ENCODE data around the gene FSCN2. TPM values are rescaled to one million over a fixed set of nuclear protein-coding genes. Genes with fewer than 3 reads are reported as not detected.

The FSCN2 gene
- total and polyA plus RNA-seq, 9 donors: 0.13 to 6.4 (median 3.0) TPM

GRCh38 chr17:81569986-81570514, 41.9 kb downstream of the FSCN2 start:
- Histone ChIP-seq H3K36me3 (no peaks in the 10 kb centered on the region), H3K27ac (no peak overlapping the region), H3K27me3 (no peaks in the 10 kb centered on the region), H3K4me1 (ENCODE audit: insufficient read depth) (peaks cover 10% of the 10 kb centered on the region), H3K4me3 (no peak overlapping the region), H3K9me3 (no peaks in the 10 kb centered on the region)
- DNase-seq: no peak
- 88 to 95% (median 95%) methylated on average over 18 of the region's 18 CpGs for WGBS, 3 donors
- intact Hi-C loops (cut with DNase I): no loop called here
- TF ChIP-seq EP300 (IDR thresholded peaks at IDR 0.05) (no peak), POLR2A (IDR thresholded peaks at IDR 0.05) (no peak), CTCF (IDR thresholded peaks at IDR 0.05) (no peak)

- no peaks in the 10 kb centered on the region for H3K27me3 ChIP-seq
- H3K9me3 ChIP-seq: no peaks in the 10 kb centered on the region
- DNase-seq: no peak
- H3K4me1 ChIP-seq (ENCODE audit: insufficient read depth): peaks cover 10% of the 10 kb centered on the region
- WGBS, 3 donors: 73 to 83% (median 79%) methylated on average over 11 of the region's 11 CpGs
- intact Hi-C loops (cut with DNase I): no loop called here
- TF ChIP-seq POLR2A (IDR thresholded peaks at IDR 0.05): no peak
- TF ChIP-seq EP300 (IDR thresholded peaks at IDR 0.05): no peak
- TF ChIP-seq CTCF (IDR thresholded peaks at IDR 0.05): no peak
- no peak overlapping the region for H3K27ac ChIP-seq
- no peak overlapping the region for H3K4me3 ChIP-seq
- H3K36me3 ChIP-seq: no peaks in the 10 kb centered on the region
These were observed 42.8 kb downstream of the FSCN2 start for GRCh38 chr17:81570964-81571363.

- intact Hi-C loops (cut with DNase I): no loop called here
- H3K4me3 ChIP-seq: no peak overlapping the region
- H3K27ac ChIP-seq: no peak overlapping the region
- no peak for TF ChIP-seq POLR2A (IDR thresholded peaks at IDR 0.05)
- TF ChIP-seq EP300 (IDR thresholded peaks at IDR 0.05): no peak
- TF ChIP-seq CTCF (IDR thresholded peaks at IDR 0.05): no peak
- no peaks in the 10 kb centered on the region for H3K27me3 ChIP-seq
- DNase-seq: no peak
- no peaks in the 10 kb centered on the region for H3K9me3 ChIP-seq
- H3K4me1 ChIP-seq (ENCODE audit: insufficient read depth): peaks cover 11% of the 10 kb centered on the region
- WGBS, 3 donors: 84 to 89% (median 87%) methylated on average over 12 of the region's 12 CpGs
- no peaks in the 10 kb centered on the region for H3K36me3 ChIP-seq
These were observed 44.5 kb downstream of the FSCN2 start for GRCh38 chr17:81572563-81573168.

GRCh38 chr17:81573794-81574642, 45.8 kb downstream of the FSCN2 start:
- intact Hi-C loops (cut with DNase I): no loop called here
- Histone ChIP-seq H3K4me3 (no peak overlapping the region), H3K36me3 (no peaks in the 10 kb centered on the region), H3K27me3 (no peaks in the 10 kb centered on the region), H3K27ac (no peak overlapping the region), H3K9me3 (no peaks in the 10 kb centered on the region), H3K4me1 (ENCODE audit: insufficient read depth) (peaks cover 11% of the 10 kb centered on the region)
- WGBS, 3 donors: 85 to 88% (median 87%) methylated on average over 17 of the region's 17 CpGs
- DNase-seq: no peak
- TF ChIP-seq EP300 (IDR thresholded peaks at IDR 0.05): no peak
- no peak for TF ChIP-seq POLR2A (IDR thresholded peaks at IDR 0.05)
- no peak for TF ChIP-seq CTCF (IDR thresholded peaks at IDR 0.05)
